H1 (cell line): Measurements from ENCODE around the gene PRKAA1. TPM values are rescaled to one million over a fixed set of nuclear protein-coding genes. Genes with fewer than 3 reads are reported as not detected.

Source experiments
- CTCF ChIA-PET: fragments of 300-600 bp; sonication (Branson Sonifier 250); formaldehyde crosslinking; loops from one replicate; lab custom pipeline; 2021; ENCODE audit not compliant: partially characterized antibody; lab: Charles Lee
- POLR2A ChIA-PET: fragments of 300-600 bp; sonication (Branson Sonifier 250); formaldehyde crosslinking; loops from one replicate; lab custom pipeline; 2021; ENCODE audit warnings: inconsistent platforms; ENCODE audit not compliant: partially characterized antibody; lab: Charles Lee
- DNase-seq, 2 experiments: peaks; one replicate each; pipeline versions ENCODE4 v3.0.0 to v3.0.0-alpha.2; 2010 to 2022; ENCODE audit warnings: low spot score in 2 of 2, low read depth in 1 of 2, mixed read lengths in 1 of 2
- FAIRE-seq: peaks from 2 replicates; lab custom pipeline; 2011; peaks lifted over from hg19 to GRCh38; lab: Jason Lieb, UNC
- H2AFZ ChIP-seq: 2 replicates; pipeline ENCODE4 v1.8.1; 2012; ENCODE audit warnings: low read length, inconsistent platforms
- H2AK5ac ChIP-seq: 2 replicates; pipeline ENCODE4 v1.6.1; 2013; ENCODE audit warnings: low read depth, low read length
- H2BK120ac ChIP-seq: replicated peaks from 2 replicates; pipeline ENCODE3; 2013; ENCODE audit warnings: low read depth, low read length, inconsistent platforms
- H2BK12ac ChIP-seq: 2 replicates; pipeline ENCODE4 v1.6.1; 2013; ENCODE audit warnings: low read depth, low read length
- H2BK15ac ChIP-seq: 2 replicates; pipeline ENCODE4 v1.6.1; 2013; ENCODE audit warnings: low read length
- H2BK20ac ChIP-seq: 2 replicates; pipeline ENCODE4 v1.6.1; 2013; ENCODE audit warnings: low read length
- H2BK5ac ChIP-seq: 2 replicates; pipeline ENCODE4 v1.6.1; 2013; ENCODE audit warnings: low read depth, low read length
- H3K14ac ChIP-seq: 2 replicates; pipeline ENCODE4 v1.6.1; 2013; ENCODE audit warnings: inconsistent platforms; ENCODE audit not compliant: insufficient read length
- H3K18ac ChIP-seq: 2 replicates; pipeline ENCODE4 v1.6.1; 2013; ENCODE audit warnings: low read length; ENCODE audit errors: extremely low read depth
- H3K23ac ChIP-seq: 2 replicates; pipeline ENCODE4 v1.6.1; 2013; ENCODE audit warnings: inconsistent platforms; ENCODE audit not compliant: insufficient read length
- H3K23me2 ChIP-seq: 2 replicates; pipeline ENCODE4 v1.6.1; 2013; ENCODE audit warnings: low read depth, low read length
- H3K27ac ChIP-seq: 2 replicates; pipeline ENCODE4 v1.6.1; 2011; ENCODE audit warnings: low read depth, low read length, inconsistent platforms
- H3K27me3 ChIP-seq, 4 experiments: replicated peaks in 1 of 4; 1 replicate in 1 of 4; 2 replicates in 3 of 4; pipeline versions ENCODE4 v1.6.1 to v1.8.1; 2011 to 2013; ENCODE audit warnings: low read length in 3 of 4, mild to moderate bottlenecking in 3 of 4, inconsistent platforms in 2 of 4, mixed read lengths in 2 of 4, moderate library complexity in 1 of 4; ENCODE audit not compliant: control insufficient read depth in 3 of 4, insufficient read depth in 3 of 4; ENCODE audit errors: extremely low read depth in 1 of 4
- H3K36me3 ChIP-seq, 4 experiments: 2 replicates each; pipeline versions ENCODE4 v1.6.1 to v1.8.1; 2011 to 2013; ENCODE audit warnings: mild to moderate bottlenecking in 4 of 4, low read length in 3 of 4, moderate library complexity in 2 of 4, control low read depth in 1 of 4, inconsistent platforms in 1 of 4; ENCODE audit not compliant: insufficient read depth in 4 of 4, control insufficient read depth in 2 of 4
- H3K4ac ChIP-seq: replicated peaks from 2 replicates; pipeline ENCODE3; 2013; ENCODE audit warnings: low read length, low read depth, mixed read lengths, inconsistent platforms; ENCODE audit not compliant: insufficient read length
- H3K4me1 ChIP-seq, 4 experiments: replicated peaks in 1 of 4; 1 replicate in 1 of 4; 2 replicates in 3 of 4; pipeline versions ENCODE4 v1.6.1 to v1.8.1; 2011 to 2013; ENCODE audit warnings: low read length in 3 of 4, inconsistent platforms in 2 of 4, mixed read lengths in 1 of 4; ENCODE audit not compliant: insufficient read depth in 4 of 4, control insufficient read depth in 3 of 4
- H3K4me2 ChIP-seq, 2 experiments: 2 replicates each; pipeline versions ENCODE4 v1.6.1 to v1.8.1; 2011 to 2013; ENCODE audit warnings: low read depth in 2 of 2, low read length in 2 of 2, control low read depth in 1 of 2, inconsistent platforms in 1 of 2, mild to moderate bottlenecking in 1 of 2; ENCODE audit not compliant: insufficient read depth in 1 of 2
- H3K4me3 ChIP-seq, 4 experiments: fragments of 200-600, 300-600 bp in 1 of 4; sonication (generic), shearing (Covaris generic), sonication (Bioruptor Twin) in 1 of 4; 2 replicates each; pipeline versions ENCODE4 v1.5.1 to v1.8.1; 2011 to 2016; ENCODE audit warnings: low read length in 4 of 4, low read depth in 3 of 4, control low read depth in 2 of 4, inconsistent platforms in 2 of 4, mild to moderate bottlenecking in 2 of 4, mixed read lengths in 1 of 4, moderate library complexity in 1 of 4; ENCODE audit not compliant: insufficient read depth in 2 of 4; ENCODE audit errors: extremely low read depth in 1 of 4
- H3K56ac ChIP-seq: replicated peaks from 2 replicates; pipeline ENCODE3; 2013; ENCODE audit warnings: low read depth, mild to moderate bottlenecking, mixed read lengths, low read length, inconsistent platforms; ENCODE audit not compliant: insufficient read length
- H3K79me1 ChIP-seq: 2 replicates; pipeline ENCODE4 v1.6.1; 2013; ENCODE audit warnings: low read depth, low read length, control low read depth
- H3K79me2 ChIP-seq, 2 experiments: 2 replicates each; pipeline versions ENCODE4 v1.6.1 to v1.8.1; 2012 to 2013; ENCODE audit warnings: low read length in 2 of 2, mild to moderate bottlenecking in 2 of 2, inconsistent platforms in 1 of 2; ENCODE audit not compliant: insufficient read depth in 2 of 2, control insufficient read depth in 1 of 2
- H3K9ac ChIP-seq, 4 experiments: replicated peaks in 1 of 4; 1 replicate in 1 of 4; 2 replicates in 3 of 4; pipeline versions ENCODE4 v1.6.1 to v1.8.1; 2011 to 2013; ENCODE audit warnings: low read depth in 3 of 4, low read length in 3 of 4, control low read depth in 2 of 4, mild to moderate bottlenecking in 2 of 4, moderate library complexity in 2 of 4, inconsistent platforms in 1 of 4; ENCODE audit errors: extremely low read depth in 1 of 4
- H3K9me3 ChIP-seq, 2 experiments: 2 replicates each; pipeline versions ENCODE4 v1.6.1 to v1.8.1; 2012 to 2013; ENCODE audit warnings: mild to moderate bottlenecking in 2 of 2, moderate library complexity in 2 of 2, control low read depth in 1 of 2, inconsistent platforms in 1 of 2, low read depth in 1 of 2, low read length in 1 of 2, mixed read lengths in 1 of 2; ENCODE audit not compliant: insufficient read depth in 2 of 2
- H4K20me1 ChIP-seq, 2 experiments: replicated peaks in 1 of 2; 2 replicates each; pipeline versions ENCODE3 to v1.8.1; 2011 to 2013; ENCODE audit warnings: inconsistent platforms in 2 of 2, low read length in 2 of 2, mild to moderate bottlenecking in 1 of 2; ENCODE audit not compliant: insufficient read depth in 2 of 2, control insufficient read depth in 1 of 2
- H4K5ac ChIP-seq: 2 replicates; pipeline ENCODE4 v1.6.1; 2013; ENCODE audit warnings: low read length, low read depth, mixed read lengths, inconsistent platforms; ENCODE audit not compliant: insufficient read length
- H4K8ac ChIP-seq: 2 replicates; pipeline ENCODE4 v1.8.0; 2013; ENCODE audit warnings: mild to moderate bottlenecking, moderate library complexity, low read length, inconsistent platforms; ENCODE audit not compliant: insufficient read depth; ENCODE audit errors: extremely low read depth
- H4K91ac ChIP-seq: replicated peaks from 2 replicates; pipeline ENCODE3; 2013; ENCODE audit warnings: low read length, mixed read lengths, inconsistent platforms; ENCODE audit not compliant: insufficient read length
- CHD2 ChIP-seq: IDR thresholded peaks from 2 replicates; pipeline ENCODE4 v1.6.1; 2012; ENCODE audit warnings: low read length, improper control_type of control experiment
- CTBP2 ChIP-seq: IDR thresholded peaks from 2 replicates; pipeline ENCODE4 v1.7.0; 2011; ENCODE audit warnings: borderline replicate concordance, mild to moderate bottlenecking, moderate library complexity, mixed read lengths, low read length; ENCODE audit not compliant: insufficient read depth, insufficient read length
- CTCF ChIP-seq, 3 experiments: IDR thresholded peaks; 1 replicate in 2 of 3; 2 replicates in 1 of 3; pipeline versions ENCODE4 v1.5.1 to v1.6.1; 2011; ENCODE audit warnings: low read length in 3 of 3, mild to moderate bottlenecking in 3 of 3, inconsistent platforms in 2 of 3, low read depth in 1 of 3, moderate library complexity in 1 of 3; ENCODE audit not compliant: insufficient read depth in 1 of 3; ENCODE audit errors: control extremely low read depth in 1 of 3
- KDM4A ChIP-seq: IDR thresholded peaks from one replicate; pipeline ENCODE4 v1.7.1; 2012; ENCODE audit warnings: low read depth, mild to moderate bottlenecking, moderate library complexity, low read length, inconsistent platforms; ENCODE audit not compliant: severe bottlenecking
- NANOG ChIP-seq: IDR thresholded peaks from 2 replicates; pipeline ENCODE4 v1.6.1; 2011; ENCODE audit warnings: low read length, low read depth, mild to moderate bottlenecking, inconsistent platforms; ENCODE audit not compliant: insufficient read depth, poor library complexity, severe bottlenecking
- NRF1 ChIP-seq: IDR thresholded peaks from 2 replicates; pipeline ENCODE4 v1.6.1; 2011; ENCODE audit warnings: mild to moderate bottlenecking, low read depth, low read length, improper control_type of control experiment
- YY1 ChIP-seq: IDR thresholded peaks from 2 replicates; pipeline ENCODE4 v1.6.1; 2011; ENCODE audit warnings: low read depth, mild to moderate bottlenecking, low read length
- WGBS, 2 experiments: shearing (Covaris generic) in 1 of 2; methylation state at CpG; one replicate each; pipeline versions ENCODE4 v1.1.6 to v1.1.7; 2013 to 2015; ENCODE audit warnings: low lambda C conversion rate in 2 of 2, mixed read lengths in 2 of 2, inconsistent platforms in 1 of 2, low coverage in 1 of 2, missing lambda C conversion rate in 1 of 2; ENCODE audit not compliant: insufficient replicate concordance in 2 of 2, insufficient coverage in 1 of 2, insufficient read length in 1 of 2; ENCODE audit errors: extremely low coverage in 1 of 2, missing lambda C conversion rate in 1 of 2; 5-methylcytosine and 5-hydroxymethylcytosine counted together
- polyA plus RNA-seq, 7 experiments: library from polyadenylated mRNA; depleted of rRNA in 3 of 7; stranded (reverse) in 5 of 7; unstranded in 2 of 7; fragments of >200 nt in 5 of 7; fragments of 200-250 nt in 2 of 7; gene quantifications; 1 replicate in 5 of 7; 2 replicates in 1 of 7; 4 replicates in 1 of 7; pipeline versions ENCODE4 v1.2.1 to v1.2.3, GENCODE V29; 2011 to 2013; ENCODE audit warnings: missing spikeins in 2 of 7, mixed read lengths in 2 of 7
- total RNA-seq: library from RNA; stranded (reverse); fragmentation: NEBNext Ultra II Directional; extraction: Animal tissue kit (Norgen Biotek cat#: 25700); gene quantifications from 2 replicates; pipeline ENCODE4 v1.2.1, GENCODE V29; 2021

Gene PRKAA1
- total and polyA plus RNA-seq, 2 of the 8 experiments (the other 6 are each of a cell fraction or from before 2014, with no cell fraction given): 10.4 to 33.1 TPM

DNA sequence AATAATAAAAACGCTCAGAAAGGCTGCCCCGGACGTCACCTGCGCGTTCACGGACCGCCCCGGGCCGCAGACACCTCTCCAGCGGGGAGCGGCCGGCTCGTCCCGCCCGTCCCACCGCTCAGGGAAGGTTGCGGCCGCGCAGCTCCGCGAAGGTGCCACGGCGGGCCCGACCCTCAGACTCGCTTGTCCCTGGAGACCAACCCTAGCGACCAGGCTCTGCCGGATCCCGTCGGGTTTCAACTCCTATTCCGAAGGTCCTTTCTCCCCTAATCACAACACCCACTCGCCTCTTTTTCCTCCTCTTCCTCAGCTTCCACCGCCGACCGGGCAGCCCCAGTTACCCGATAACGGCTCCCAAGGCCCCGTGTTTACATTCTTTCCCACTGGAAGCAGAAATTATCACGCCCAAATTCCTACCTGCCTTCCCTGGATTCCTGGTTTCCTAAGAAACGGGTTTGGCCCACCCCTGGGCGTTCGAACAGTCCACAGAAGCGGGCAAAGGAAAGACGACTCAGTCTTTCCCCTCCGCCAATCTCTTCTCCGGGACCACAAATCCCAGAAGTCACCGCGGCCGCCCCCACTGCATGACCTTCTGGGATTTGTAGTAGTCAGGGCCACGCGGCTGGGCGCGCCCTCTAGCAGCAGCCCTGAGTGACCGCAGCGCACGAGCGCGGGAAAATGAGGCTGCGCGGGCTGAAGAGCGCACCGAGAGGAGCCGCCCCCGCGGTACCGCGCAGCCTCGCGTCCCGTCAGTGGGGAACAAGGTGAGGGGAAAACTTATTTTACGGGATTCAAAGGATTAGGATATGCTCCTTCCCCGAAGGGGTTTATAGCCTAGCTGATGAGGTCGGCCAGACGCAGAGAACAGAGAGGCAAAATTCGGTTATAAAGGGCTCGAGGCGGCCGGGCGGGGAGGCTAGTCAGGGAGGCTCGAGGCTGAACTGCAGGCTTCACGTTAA is 42.5 kb downstream of the PRKAA1 start, which contains the start of gene TTC33:
Gene TTC33 (minus strand): TSS at position 555 of the 959 bp plus-strand sequence. CDS start 8,943 bp downstream, outside the sequence.
- Histone ChIP-seq H2BK15ac (no peak within 1 kb of the TSS), H4K5ac (no peak within 1 kb of the TSS), H4K8ac (peak within 1 kb of the TSS; percentile 84), H3K4me2 (peak within 1 kb of the TSS; percentile 65 to 73), H3K79me1 (no peaks in the 10 kb centered on the region; the same call in 1 of the 2 replicates), H3K56ac (no peak within 1 kb of the TSS), H3K4me1 (no peaks in the 10 kb centered on the region), H3K4ac (no peak within 1 kb of the TSS), H4K91ac (no peak within 1 kb of the TSS), H2BK20ac (no peak within 1 kb of the TSS), H3K9ac (peak within 1 kb of the TSS; percentile 54 to 72 (median 64)), H2AK5ac (no peak within 1 kb of the TSS), H3K23me2 (no peaks in the 10 kb centered on the region; the same call in 1 of the 2 replicates), H3K79me2 (peaks cover 0 to 16% of the 10 kb centered on the region in 2 experiments; a peak in 2 of 4 replicates), H3K27me3 (peaks cover 0 to 3% (median 0%) of the 10 kb centered on the region in 4 experiments; a peak in 1 of 7 replicates), H3K14ac (no peak within 1 kb of the TSS), H4K20me1 (no peaks in the 10 kb centered on the region), H2BK5ac (peak within 1 kb of the TSS; percentile 31; the same call in 1 of the 2 replicates), H2AFZ (peak within 1 kb of the TSS; percentile 96), H3K18ac (peak within 1 kb of the TSS; percentile 83), H2BK120ac (no peak within 1 kb of the TSS), H3K9me3 (no peaks in the 10 kb centered on the region), H3K4me3 (peak within 1 kb of the TSS; percentile 74 to 96 (median 88)), H3K23ac (no peak within 1 kb of the TSS), H2BK12ac (no peak within 1 kb of the TSS), H3K36me3 (no peaks in the 10 kb centered on the region; a peak in 1 of 8 replicates), H3K27ac (no peak within 1 kb of the TSS)
- DNase-seq (peak; percentile 88 to 92), FAIRE-seq (no peak)
- ChIA-PET POLR2A (interaction anchor here (1.0 to 1.2 kb wide), 2 partner anchors 70 to 77 kb away, joined by 3 read pairs; no protein-coding TSS in a partner anchor), CTCF (interaction anchor here (0.8 to 1.3 kb wide), 4 partner anchors 32 to 123 kb away, joined by 3 to 4 read pairs (median 3); no protein-coding TSS in a partner anchor)
- WGBS, 2 experiments: 14% methylated on average over 75 of the region's 80 CpGs; no CpG with 5 or more reads in 1 of the 2 experiments
- TF ChIP-seq CTBP2: no peak
- peak; percentile 65; the same call in 1 of the 2 replicates for TF ChIP-seq YY1
- TF ChIP-seq CHD2: peak; percentile 58
- TF ChIP-seq CTCF (IDR thresholded peaks at IDR 0.05; ENCODE audit: control extremely low read depth in 1 of 3, insufficient read depth in 1 of 3, low read depth in 1 of 3, low read length in 3 of 3): peak; percentile 74 to 84 (median 80)
- peak; percentile 10 for TF ChIP-seq NANOG
- TF ChIP-seq NRF1: peak; percentile 11; the same call in 1 of the 2 replicates
- peak; percentile 68 for TF ChIP-seq KDM4A
